Measurements from ENCODE around the gene SAMD11. TPM values are rescaled to one million over a fixed set of nuclear protein-coding genes. Genes with fewer than 3 reads are reported as not detected.

Gene SAMD11
- total RNA-seq, 1 donor from 2014 or later = 33.9 TPM

- Histone ChIP-seq H3K36me3 (peaks cover 0 to 33% of the 10 kb centered on the region in 2 donors), H3K27me3 (no peaks in the 10 kb centered on the region), H3K4me1 (peaks cover 32% of the 10 kb centered on the region), H3K9me3 (no peaks in the 10 kb centered on the region), H3K27ac (peak within 1 kb of the TSS; percentile 59), H3K4me3 (peak within 1 kb of the TSS; percentile 96 to 97)
- DNase-seq (ENCODE audit: extremely low spot score in 2 of 2) = no peak
- TF ChIP-seq CTCF (IDR thresholded peaks at IDR 0.05) (no peak), POLR2AphosphoS5 (IDR thresholded peaks at IDR 0.05; ENCODE audit: insufficient read depth in 1 of 2, low read depth in 1 of 2) (peak; percentile 74 to 82), POLR2A (IDR thresholded peaks at IDR 0.05) (peak in 1 of 2 donors; percentile 35)
- intact Hi-C loops (cut with DNase I) = no loop called here
Observed at GRCh38 chr1:958823-959730, 35.4 kb downstream of the SAMD11 start, which contains the start of gene NOC2L. Gene NOC2L, minus strand, starts transcription at chr1:959256. Its CDS starts 16 bp downstream, at chr1:959240.

GRCh38 chr1:959731-960362 is 36.1 kb downstream of the SAMD11 start:
- Histone ChIP-seq H3K4me3 (peak overlapping the region; percentile 96 to 97), H3K9me3 (no peaks in the 10 kb centered on the region), H3K4me1 (peaks cover 32% of the 10 kb centered on the region), H3K27ac (peak overlapping the region; percentile 59), H3K27me3 (no peaks in the 10 kb centered on the region), H3K36me3 (peaks cover 0 to 25% of the 10 kb centered on the region in 2 donors)
- TF ChIP-seq CTCF (IDR thresholded peaks at IDR 0.05) = no peak
- TF ChIP-seq POLR2A (IDR thresholded peaks at IDR 0.05) = no peak
- no peak for TF ChIP-seq POLR2AphosphoS5 (IDR thresholded peaks at IDR 0.05; ENCODE audit: insufficient read depth in 1 of 2, low read depth in 1 of 2)
- no peak for DNase-seq (ENCODE audit: extremely low spot score in 2 of 2)
- intact Hi-C loops (cut with DNase I) = loop anchor here (5.0 kb wide), 1 partner anchor 53 kb away; no protein-coding TSS in a partner anchor

GRCh38 chr1:960363-961131 is 36.8 kb downstream of the SAMD11 start, which contains the start of gene KLHL17:
Gene KLHL17, plus strand, starts transcription at chr1:960584. Its CDS starts 110 bp downstream, at chr1:960694.
- no peak for TF ChIP-seq POLR2A (IDR thresholded peaks at IDR 0.05)
- TF ChIP-seq CTCF (IDR thresholded peaks at IDR 0.05) = no peak
- no peak for TF ChIP-seq POLR2AphosphoS5 (IDR thresholded peaks at IDR 0.05; ENCODE audit: insufficient read depth in 1 of 2, low read depth in 1 of 2)
- Histone ChIP-seq H3K36me3 (peaks cover 0 to 18% of the 10 kb centered on the region in 2 donors), H3K27ac (peak within 1 kb of the TSS; percentile 59), H3K27me3 (no peaks in the 10 kb centered on the region), H3K4me1 (peaks cover 32% of the 10 kb centered on the region), H3K9me3 (no peaks in the 10 kb centered on the region), H3K4me3 (peak within 1 kb of the TSS; percentile 96 to 97)
- DNase-seq (ENCODE audit: extremely low spot score in 2 of 2) = no peak
- intact Hi-C loops (cut with DNase I) = loop anchor here (5.0 kb wide), 1 partner anchor 53 kb away; no protein-coding TSS in a partner anchor

GRCh38 chr1:961132-961669 is 37.5 kb downstream of the SAMD11 start:
- intact Hi-C loops (cut with DNase I) = loop anchor here (5.0 kb wide), 1 partner anchor 54 kb away; no protein-coding TSS in a partner anchor
- peaks cover 0 to 12% of the 10 kb centered on the region in 2 donors for H3K36me3 ChIP-seq
- H3K27me3 ChIP-seq = no peaks in the 10 kb centered on the region
- peak overlapping the region; percentile 48 for H3K27ac ChIP-seq
- TF ChIP-seq POLR2A (IDR thresholded peaks at IDR 0.05) = no peak
- TF ChIP-seq POLR2AphosphoS5 (IDR thresholded peaks at IDR 0.05; ENCODE audit: insufficient read depth in 1 of 2, low read depth in 1 of 2) = no peak
- TF ChIP-seq CTCF (IDR thresholded peaks at IDR 0.05) = no peak
- no peak for DNase-seq (ENCODE audit: extremely low spot score in 2 of 2)
- peak overlapping the region; percentile 96 to 97 for H3K4me3 ChIP-seq
- H3K4me1 ChIP-seq = peaks cover 39% of the 10 kb centered on the region
- no peaks in the 10 kb centered on the region for H3K9me3 ChIP-seq
